MCF 10A (cell line): ENCODE data around the gene WFDC6. TPM values are rescaled to one million over a fixed set of nuclear protein-coding genes. Genes with fewer than 3 reads are reported as not detected.
"Not testable (repeated sequence)": the region's sequence is repeated elsewhere in the genome, so short reads cannot be mapped to it uniquely, and the experiment has no call there.

Experiments used
- Bru-seq: library from RNA; stranded (reverse); fragments of 400-500 nt; gene quantifications from one replicate; lab custom pipeline; 2021; lab: Mats Ljungman, UMichigan
- BruChase-seq, 2 experiments: library from RNA; stranded (reverse); fragments of 400-500 nt; gene quantifications; one replicate each; lab custom pipeline; 2021; lab: Mats Ljungman, UMichigan
- BruUV-seq: library from RNA; stranded (reverse); fragments of 400-500 nt; replicated peaks from 2 replicates; lab custom pipeline; 2021; lab: Mats Ljungman, UMichigan
- CTCF ChIA-PET: fragments of 300-600 bp; sonication (Branson Sonifier 250); formaldehyde crosslinking; extraction: SDS; loops from one replicate; lab custom pipeline; 2021; ENCODE audit warnings: antibody characterized with exemption, inconsistent platforms; lab: Yijun Ruan, JAX
- POLR2A ChIA-PET: fragments of 300-600, 350-650 bp; sonication (Branson Sonifier 250); formaldehyde crosslinking; extraction: SDS; loops from one replicate; lab custom pipeline; 2020; ENCODE audit warnings: antibody characterized with exemption, inconsistent platforms; lab: Yijun Ruan, JAX
- DNase-seq: peaks from one replicate; pipeline ENCODE4 v3.0.0-alpha.2; 2018; ENCODE audit not compliant: unreplicated experiment
- H3K27ac Mint-ChIP-seq: one replicate; pipeline ENCODE4 v1.8.0; 2022; ENCODE audit warnings: mild to moderate bottlenecking, low read depth, mixed read lengths; ENCODE audit not compliant: unreplicated experiment
- H3K27me3 Mint-ChIP-seq: one replicate; pipeline ENCODE4 v1.8.0; 2022; ENCODE audit warnings: mixed read lengths; ENCODE audit not compliant: insufficient read depth, unreplicated experiment
- H3K36me3 Mint-ChIP-seq: one replicate; pipeline ENCODE4 v1.8.0; 2022; ENCODE audit warnings: mild to moderate bottlenecking, moderate library complexity, mixed read lengths; ENCODE audit not compliant: insufficient read depth, unreplicated experiment
- H3K4me1 Mint-ChIP-seq: one replicate; pipeline ENCODE4 v1.8.0; 2022; ENCODE audit warnings: mixed read lengths; ENCODE audit not compliant: insufficient read depth, unreplicated experiment
- H3K4me3 Mint-ChIP-seq: one replicate; pipeline ENCODE4 v1.8.0; 2022; ENCODE audit warnings: mild to moderate bottlenecking, moderate library complexity, mixed read lengths; ENCODE audit not compliant: unreplicated experiment
- H3K9me3 Mint-ChIP-seq: one replicate; pipeline ENCODE4 v1.8.0; 2022; ENCODE audit warnings: mixed read lengths; ENCODE audit not compliant: unreplicated experiment
- CTCF ChIP-seq: fragments of 200-600 bp; IDR thresholded peaks from one replicate; pipeline ENCODE4 v1.8.0; 2022; ENCODE audit warnings: antibody characterized with exemption, mild to moderate bottlenecking; ENCODE audit not compliant: unreplicated experiment
- intact Hi-C: fragments of 100-400 bp; cut with micrococcal nuclease; formaldehyde crosslinking; loops from 2 replicates; pipeline ENCODE4 v1.14.1; 2022
- long read RNA-seq: library from polyadenylated mRNA; stranded (forward); transcript quantifications from one replicate; pipeline ENCODE4 v2.0.0, GENCODE V29; 2022
- total RNA-seq: library from RNA; stranded (reverse); gene quantifications from 2 replicates; pipeline ENCODE4 v1.2.3, GENCODE V29; 2022

The WFDC6 gene
- total RNA-seq = not detected in 2 replicates
- Bru-seq, nascent RNA = not detected
- percentile 11 among the genes with signal in this experiment for BruChase-seq, experiment 1, labeled RNA remaining after a 6-hour chase
- BruChase-seq, experiment 2, labeled RNA remaining after a 2-hour chase = not detected
- long read RNA-seq = 0 reads

DNA sequence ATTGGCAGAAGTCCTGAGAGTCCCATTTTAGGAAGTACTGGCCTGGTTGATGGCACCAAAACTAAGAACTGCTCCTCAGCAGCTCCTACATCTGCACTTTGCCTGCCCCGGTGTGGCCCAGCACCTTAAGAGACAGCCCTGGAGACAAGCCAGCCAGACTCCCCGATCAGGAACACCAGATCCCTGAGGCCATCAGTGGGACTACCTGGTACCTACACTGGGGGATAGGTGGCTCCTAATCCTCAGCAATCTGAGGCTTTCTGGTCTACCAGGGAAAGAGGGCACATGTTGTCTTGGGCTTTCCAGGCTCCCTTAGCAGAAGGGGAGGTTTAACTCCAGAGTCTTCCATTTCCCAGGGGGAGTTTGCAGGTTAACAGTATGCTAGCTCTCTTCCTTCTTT lies at the start of gene WFDC6:
WFDC6 (minus strand) TSS at position 101 of the 400 bp plus-strand sequence; CDS start at position 26, 75 bp downstream.
- TF ChIP-seq CTCF = no peak
- Mint-ChIP-seq H3K4me3 (no peak within 1 kb of the TSS), H3K9me3 (no peaks in the 10 kb centered on the region), H3K4me1 (peaks cover 20% of the 10 kb centered on the region), H3K27ac (no peak within 1 kb of the TSS), H3K27me3 (peaks cover 46% of the 10 kb centered on the region), H3K36me3 (no peaks in the 10 kb centered on the region)
- intact Hi-C loops = no loop called here
- no peak for DNase-seq
- POLR2A ChIA-PET = interaction anchor here (0.7 to 2.4 kb wide), 4 partner anchors 11 to 232 kb away, joined by 3 to 21 read pairs (median 4); partner anchors contain the start of gene PIGT
- BruUV-seq = no TSS peak
- CTCF ChIA-PET = interaction anchor here (0.7 to 3.5 kb wide), 5 partner anchors 10 to 260 kb away, joined by 3 to 24 read pairs (median 4); partner anchors contain the start of gene SYS1

DNA sequence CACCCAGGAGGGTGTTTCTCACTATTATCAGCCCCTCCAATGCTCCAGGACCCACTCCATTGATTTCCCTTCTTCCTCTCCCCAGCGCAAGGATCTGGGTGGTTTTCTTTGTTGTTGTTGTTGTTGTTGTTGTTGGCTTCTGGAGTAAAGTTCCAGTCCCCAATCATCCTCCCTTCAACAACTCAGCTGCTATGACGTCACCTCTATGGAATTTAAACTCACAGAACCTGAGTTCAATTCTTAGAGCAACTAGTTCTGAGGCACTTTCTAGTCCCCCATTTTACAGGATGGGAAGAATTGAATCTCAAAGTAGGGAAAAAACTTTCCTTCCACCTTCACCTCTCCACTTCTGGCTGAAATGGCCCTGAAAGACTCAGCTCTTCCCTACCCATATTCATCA lies 49.5 kb upstream of the WFDC6 start:
- H3K27ac Mint-ChIP-seq = no peak overlapping the region
- CTCF ChIA-PET = interaction anchor here (0.5 to 2.1 kb wide), 4 partner anchors 50 to 525 kb away, joined by 4 to 14 read pairs (median 6); no protein-coding TSS in a partner anchor
- peaks cover 7% of the 10 kb centered on the region for H3K27me3 Mint-ChIP-seq
- intact Hi-C loops = no loop called here
- DNase-seq = no peak
- no peaks in the 10 kb centered on the region for H3K36me3 Mint-ChIP-seq
- BruUV-seq = no TSS peak
- peaks cover 7% of the 10 kb centered on the region for H3K9me3 Mint-ChIP-seq
- no peak overlapping the region for H3K4me3 Mint-ChIP-seq
- POLR2A ChIA-PET = interaction anchor here (1.2 kb wide), 1 partner anchor 21 kb away, joined by 4 read pairs; no protein-coding TSS in a partner anchor
- peaks cover 9% of the 10 kb centered on the region for H3K4me1 Mint-ChIP-seq
- no peak for TF ChIP-seq CTCF

- DNase-seq = peak; percentile 71
- H3K36me3 Mint-ChIP-seq, H3K4me1 Mint-ChIP-seq, H3K4me3 Mint-ChIP-seq, H3K27me3 Mint-ChIP-seq, H3K27ac Mint-ChIP-seq, H3K9me3 Mint-ChIP-seq, BruUV-seq, intact Hi-C loops: not testable (repeated sequence)
- ChIA-PET POLR2A (interaction anchor here (1.2 kb wide), 1 partner anchor 76 kb away, joined by 3 read pairs; no protein-coding TSS in a partner anchor), CTCF (interaction anchor here (1.5 kb wide), 1 partner anchor 185 kb away, joined by 4 read pairs; no protein-coding TSS in a partner anchor)
These were observed 46.7 kb upstream of the WFDC6 start for GRCh38 chr20:45585986-45586385.

GRCh38 chr20:45584294-45584693 lies 45.0 kb upstream of the WFDC6 start:
- CTCF ChIA-PET = interaction anchor here (1.5 to 1.7 kb wide), 2 partner anchors 9 to 187 kb away, joined by 7 to 9 read pairs; no protein-coding TSS in a partner anchor
- H3K4me3 Mint-ChIP-seq, H3K36me3 Mint-ChIP-seq, POLR2A ChIA-PET, H3K27ac Mint-ChIP-seq, DNase-seq, BruUV-seq, H3K9me3 Mint-ChIP-seq, H3K4me1 Mint-ChIP-seq, intact Hi-C loops: not testable (repeated sequence)
- H3K27me3 Mint-ChIP-seq = peaks cover 22% of the 10 kb centered on the region

DNA sequence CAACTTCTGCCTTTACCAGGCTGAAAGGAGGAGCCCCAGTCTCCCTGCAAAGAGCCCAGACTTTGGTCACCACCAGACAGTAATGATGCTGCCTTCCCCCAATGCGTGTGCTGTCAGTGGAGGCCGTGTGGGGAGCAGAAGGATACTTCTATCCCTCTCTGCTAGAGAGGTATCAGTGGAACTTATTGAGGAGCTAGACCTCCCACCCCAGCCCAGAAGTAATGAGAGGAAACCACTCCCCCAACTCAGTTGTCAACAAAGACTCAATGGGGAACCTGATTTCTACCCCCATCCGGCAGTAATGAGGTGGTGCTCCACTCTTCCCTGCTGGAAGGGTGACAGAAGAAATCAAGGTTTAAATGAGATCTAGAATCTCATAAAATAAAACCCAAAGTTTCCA lies 44.2 kb upstream of the WFDC6 start:
- Mint-ChIP-seq H3K9me3 (no peaks in the 10 kb centered on the region), H3K27ac (no peak overlapping the region), H3K36me3 (no peaks in the 10 kb centered on the region), H3K4me1 (peaks cover under 1% of the 10 kb centered on the region), H3K4me3 (no peak overlapping the region), H3K27me3 (peaks cover 28% of the 10 kb centered on the region)
- intact Hi-C loops = no loop called here
- CTCF ChIA-PET = interaction anchor here (0.5 to 1.7 kb wide), 4 partner anchors 10 to 265 kb away, joined by 3 to 9 read pairs (median 6); no protein-coding TSS in a partner anchor
- POLR2A ChIA-PET = no interaction called here
- no peak for TF ChIP-seq CTCF
- BruUV-seq = no TSS peak
- DNase-seq = no peak
